ENCODE measurements around the gene KCNH1.
"Not testable (repeated sequence)": the region's sequence is repeated elsewhere in the genome, so short reads cannot be mapped to it uniquely, and the experiment has no call there.

Gene KCNH1

DNA sequence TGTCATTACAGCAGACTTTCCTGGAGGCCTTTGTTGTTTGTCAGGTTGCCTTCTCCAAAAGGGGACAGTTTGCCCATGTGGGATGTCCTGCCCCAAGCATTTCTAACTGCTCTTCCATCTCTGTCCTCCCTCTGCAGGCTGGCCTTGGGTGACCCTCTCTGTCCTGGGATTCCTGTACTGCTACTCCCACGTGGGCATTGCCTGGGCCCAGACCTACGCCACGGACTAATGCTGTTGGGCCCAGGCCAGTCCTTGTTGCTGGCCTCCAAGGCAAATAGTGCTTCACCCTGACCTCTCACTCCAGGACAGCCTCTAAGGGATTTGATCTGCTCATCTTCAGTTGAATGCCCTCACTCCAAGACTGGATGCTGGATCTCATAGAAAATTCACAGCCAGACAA lies 459.8 kb downstream of the KCNH1 start:
- no peak for DNase-seq

DNA sequence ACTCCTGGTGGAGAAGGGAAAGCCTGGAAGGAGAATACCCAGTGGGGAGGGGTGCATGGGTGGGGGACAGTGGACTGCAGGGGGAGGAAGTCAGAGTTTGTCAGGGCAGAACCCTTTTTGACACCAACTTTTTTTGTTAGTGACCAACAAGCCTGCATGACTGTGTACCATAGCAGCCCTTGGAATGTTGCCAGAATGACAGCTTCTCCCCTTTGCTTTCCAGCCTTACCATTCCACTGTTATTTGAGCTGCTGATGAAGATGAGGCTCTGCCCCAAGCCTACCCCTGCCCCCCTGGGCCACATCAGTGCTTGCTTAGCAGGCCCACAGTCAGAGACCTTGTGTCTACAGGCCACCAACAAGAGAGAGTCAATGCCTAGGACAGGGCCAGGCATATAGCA lies 464.0 kb downstream of the KCNH1 start:
- DNase-seq = no peak

DNA sequence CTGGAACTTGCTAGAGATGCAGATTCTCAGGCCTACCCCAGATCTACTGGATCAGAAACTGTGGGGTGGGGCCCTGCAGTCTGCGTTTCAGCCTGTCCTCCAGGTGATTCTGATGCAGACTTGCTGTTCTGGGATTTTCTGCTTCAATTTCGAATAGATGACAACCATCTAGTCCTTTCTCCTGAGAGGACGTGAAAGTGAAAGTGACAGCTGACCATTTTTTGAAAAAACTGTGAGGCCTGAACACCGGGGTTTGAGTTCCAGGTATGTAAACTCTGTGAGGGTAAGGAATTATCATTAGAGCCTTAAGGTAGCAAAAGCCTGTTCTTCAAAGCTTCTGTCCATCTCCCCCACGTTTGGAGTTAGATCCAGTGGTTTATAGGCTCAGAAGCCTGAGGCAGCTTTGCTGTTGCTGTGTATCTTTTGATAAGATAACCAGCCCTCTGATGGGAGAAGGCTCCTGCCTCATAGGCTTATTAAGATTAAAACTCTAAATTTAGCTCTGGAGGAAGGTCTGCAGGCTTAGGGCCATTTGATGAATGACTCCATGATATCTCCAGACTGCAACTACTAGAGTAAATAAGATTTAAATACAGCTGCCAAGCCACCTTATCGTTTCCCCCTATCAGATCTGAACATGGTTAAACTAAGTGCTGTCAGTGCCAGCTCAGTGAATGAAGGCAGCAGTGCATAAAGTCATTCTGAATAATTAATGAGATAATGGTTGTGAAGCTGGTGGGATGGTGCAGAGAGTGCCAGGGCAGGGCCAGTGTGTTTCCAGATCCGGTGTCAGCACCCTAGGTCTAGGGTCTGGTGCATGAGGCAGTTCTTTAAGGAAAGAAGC lies 470.0 kb downstream of the KCNH1 start:
- DNase-seq = no peak

DNA sequence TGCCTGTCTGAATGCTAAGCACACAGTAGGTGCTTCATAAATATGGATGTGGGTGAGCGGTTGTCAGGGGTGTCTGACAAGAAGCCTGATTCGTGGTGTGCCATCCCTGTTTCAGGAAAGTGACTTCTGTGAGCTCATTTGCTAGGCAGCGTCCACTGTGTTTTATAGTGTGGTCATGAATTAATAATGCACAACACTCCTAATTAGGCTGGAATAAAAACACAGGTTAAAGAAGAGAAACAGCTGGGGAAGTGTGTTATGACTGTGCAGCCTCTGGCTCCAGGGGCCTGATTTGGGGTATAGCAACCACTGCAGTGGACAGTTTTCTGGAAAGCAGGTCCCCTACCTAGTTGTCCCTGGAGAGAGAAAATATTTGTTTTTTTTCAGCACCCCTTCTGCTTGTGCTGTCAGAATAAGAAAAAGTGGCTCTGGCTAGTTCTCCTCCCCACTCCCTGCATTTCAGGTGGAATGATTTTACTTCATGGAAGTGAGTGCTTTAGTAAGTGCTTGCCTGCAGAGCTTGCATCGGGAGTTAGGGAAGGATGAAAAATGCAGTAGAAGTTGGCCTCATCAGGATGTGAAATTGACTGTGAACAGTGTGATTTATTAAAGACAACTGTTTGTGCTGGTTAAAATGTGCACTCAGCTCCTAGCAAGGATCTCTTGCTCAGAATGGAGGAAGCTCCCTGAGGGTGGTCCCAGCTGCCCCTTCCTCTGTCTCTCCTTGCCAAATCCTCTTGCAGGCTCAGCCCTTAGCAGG lies 471.5 kb downstream of the KCNH1 start:
- DNase-seq = no peak

DNA sequence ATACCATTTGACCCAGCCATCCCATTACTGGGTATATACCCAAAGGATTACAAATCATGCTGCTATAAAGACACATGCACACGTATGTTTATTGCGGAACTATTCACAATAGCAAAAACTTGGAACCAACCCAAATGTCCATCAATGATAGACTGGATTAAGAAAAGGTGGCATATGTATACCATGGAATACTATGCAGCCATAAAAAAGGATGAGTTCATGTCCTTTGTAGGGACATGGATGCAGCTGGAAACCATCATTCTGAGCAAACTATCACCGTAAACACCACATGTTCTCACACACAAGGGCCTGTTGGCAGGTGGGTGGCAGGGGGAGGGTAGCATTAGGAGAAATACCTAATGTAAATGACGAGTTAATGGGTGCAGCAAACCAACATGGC lies 472.4 kb downstream of the KCNH1 start:
- DNase-seq = not testable (repeated sequence)

DNA sequence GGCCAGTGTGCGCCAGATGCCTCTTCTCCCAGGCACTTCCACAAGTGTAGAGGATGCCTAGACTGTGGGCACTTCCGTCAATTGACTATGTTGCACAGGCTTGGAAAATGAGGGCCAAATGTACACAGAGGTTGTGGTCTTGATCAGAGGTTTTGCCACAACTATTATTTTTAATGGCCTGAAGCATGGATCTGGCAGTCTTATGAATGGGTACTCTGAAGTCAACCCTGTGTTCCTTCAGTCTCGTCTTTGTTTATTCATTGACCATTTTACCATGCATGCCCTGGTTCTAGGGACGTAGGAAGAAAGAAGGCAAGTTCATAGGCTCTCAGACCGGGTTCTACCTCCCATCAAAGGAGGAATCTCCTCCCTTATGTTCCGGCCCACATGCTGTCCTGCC lies 476.1 kb downstream of the KCNH1 start:
- DNase-seq = no peak

DNA sequence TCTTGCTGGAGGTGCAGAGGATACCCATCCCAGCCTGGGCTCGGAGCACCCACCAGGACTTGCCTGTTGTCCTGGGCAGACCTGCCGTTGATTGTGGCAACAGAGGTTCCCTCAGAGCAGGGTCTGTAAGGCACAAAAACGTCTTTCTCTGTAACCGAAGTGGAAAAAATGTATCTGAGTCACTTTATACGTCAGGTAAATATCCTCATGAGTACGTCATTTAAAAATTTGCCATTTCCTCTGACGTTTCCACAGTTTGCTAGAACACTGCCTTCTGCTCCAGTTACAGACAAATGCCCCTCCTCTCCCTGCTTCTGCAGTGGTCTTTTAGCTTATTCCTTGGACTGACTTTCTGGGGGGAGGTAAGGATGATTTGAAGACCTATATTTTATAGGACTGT lies 478.4 kb downstream of the KCNH1 start:
- no peak for DNase-seq

DNA sequence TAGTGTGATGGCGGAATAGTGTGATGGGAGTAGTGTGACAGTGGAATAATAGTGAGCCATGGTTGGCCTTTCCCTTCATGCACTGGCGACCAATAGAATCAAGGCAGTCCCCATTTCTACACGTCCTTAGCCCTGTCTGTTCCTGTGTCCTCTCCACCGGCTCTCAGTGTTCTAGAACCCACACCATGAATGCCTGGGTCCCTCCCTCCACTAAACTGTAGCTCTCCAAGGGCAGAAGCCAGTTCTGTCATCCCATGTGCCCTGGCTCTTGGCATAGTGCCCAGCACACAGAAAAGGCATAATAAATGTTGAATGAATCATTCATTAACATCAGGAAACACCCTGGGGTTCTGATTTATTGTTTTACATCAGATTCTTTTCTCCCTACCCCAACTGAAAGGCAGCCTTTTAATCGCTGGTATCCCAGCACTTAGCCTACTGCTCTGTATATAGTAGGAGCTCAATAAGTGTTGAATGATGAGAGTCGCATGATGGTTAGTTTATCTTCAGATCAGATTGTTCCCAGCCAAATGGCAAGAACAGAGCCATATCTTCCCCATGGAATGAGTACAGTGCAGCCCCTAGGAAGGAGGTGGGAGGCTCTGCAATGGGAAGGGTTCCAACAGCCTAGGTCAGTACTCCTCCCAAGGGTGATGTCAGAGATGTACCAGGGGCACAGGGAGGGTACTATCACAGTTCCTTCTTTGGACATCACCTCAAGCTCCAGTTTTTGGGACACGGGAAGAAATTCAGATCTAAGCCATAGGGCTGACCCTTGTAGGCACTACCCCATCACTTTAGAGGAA lies 479.6 kb downstream of the KCNH1 start:
- no peak for DNase-seq

DNA sequence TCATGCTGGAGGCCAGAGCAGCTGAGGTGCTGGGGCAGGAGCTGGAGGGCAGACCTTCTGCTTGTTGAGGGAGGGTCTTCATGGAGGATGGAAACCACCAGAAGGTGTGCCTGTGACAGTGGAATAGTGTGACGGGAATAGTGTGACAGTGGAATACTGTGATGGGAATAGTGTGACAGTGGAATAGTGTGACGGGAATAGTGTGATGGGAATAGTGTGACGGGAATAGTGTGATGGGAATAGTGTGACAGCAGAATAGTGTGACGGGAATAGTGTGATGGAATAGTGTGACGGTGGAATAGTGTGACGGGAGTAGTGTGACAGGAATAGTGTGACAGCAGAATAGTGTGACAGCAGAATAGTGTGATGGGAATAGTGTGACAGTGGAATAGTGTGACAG lies 480.2 kb downstream of the KCNH1 start:
- no peak for DNase-seq

DNA sequence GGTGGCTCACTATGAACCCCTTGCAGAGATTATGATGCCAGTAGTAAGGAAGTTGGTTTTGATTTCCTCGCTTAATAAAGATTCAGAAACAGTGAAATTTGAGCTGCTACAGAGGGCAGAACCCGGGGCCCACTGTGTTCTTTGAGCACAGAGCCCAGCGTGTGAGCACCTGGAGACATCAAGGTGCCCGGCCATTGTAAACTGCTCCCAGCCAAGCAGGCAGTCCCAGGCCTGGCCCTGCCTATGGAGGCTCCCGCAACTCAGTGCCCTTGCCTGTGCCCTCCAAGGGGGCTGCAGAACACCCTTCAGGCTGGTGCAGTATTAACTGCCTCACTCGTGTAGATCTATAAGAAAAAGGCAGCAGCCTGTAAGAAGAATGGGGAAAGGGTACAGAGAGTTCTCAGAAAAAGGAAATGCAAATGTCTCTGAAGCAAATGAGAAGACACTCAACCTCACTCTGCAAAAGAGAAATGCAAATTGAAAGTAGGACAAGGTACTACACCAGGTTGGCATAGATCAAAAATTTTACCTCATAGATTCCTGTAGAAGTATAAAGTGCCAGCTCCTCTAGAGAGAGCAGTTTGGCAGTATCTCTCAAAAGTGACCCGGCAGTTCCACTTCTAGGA lies 481.5 kb downstream of the KCNH1 start:
- no peak for DNase-seq

DNA sequence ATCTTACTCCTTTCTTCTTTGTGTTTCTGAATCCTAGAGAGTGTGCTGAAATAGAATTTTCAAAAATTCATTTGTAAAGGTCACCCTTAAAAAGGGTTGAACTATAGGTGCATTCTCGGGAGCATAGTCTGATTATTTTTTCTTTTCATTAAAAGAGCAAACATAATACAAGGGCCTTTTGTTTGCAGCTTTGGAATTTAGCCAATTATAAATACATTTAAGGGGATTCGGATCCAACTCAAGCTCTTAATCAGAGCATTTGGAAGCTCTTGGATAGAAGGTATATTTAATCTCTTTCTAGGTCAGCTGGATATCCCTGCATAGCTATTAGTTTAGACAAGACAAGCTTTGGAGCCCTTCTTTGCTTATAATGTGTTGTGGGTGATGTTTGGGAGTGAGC lies 483.5 kb downstream of the KCNH1 start:
- no peak for DNase-seq

DNA sequence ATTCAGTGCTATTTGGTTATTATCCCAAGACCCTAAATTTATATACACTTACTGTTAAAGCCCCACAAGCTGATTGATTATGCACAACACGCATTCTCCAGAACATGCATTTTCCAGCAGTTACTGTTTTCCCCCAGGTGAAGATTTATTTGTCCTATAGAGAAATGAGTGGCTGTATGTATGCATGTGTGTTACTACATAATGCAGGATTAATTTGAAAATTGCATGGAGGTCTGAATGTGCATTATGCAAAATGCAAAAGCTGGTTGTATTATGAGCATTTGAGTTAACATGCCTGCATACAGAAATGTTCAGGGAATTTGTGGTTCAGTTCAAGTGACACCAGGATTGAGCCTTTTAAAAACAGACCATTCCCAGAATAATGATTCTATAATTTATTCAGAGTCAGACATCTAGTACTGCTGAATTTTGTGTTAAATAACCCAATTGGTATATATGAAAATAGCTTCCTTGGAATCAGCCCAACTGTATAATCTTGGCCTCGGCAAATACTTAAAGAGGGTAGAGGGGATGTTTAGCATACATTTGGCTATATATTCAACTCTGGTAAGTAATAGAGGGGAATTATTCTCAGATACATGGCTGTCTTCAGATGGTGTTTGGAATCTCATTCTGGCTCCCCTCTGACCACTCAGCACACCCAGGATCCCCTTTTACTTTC lies 485.2 kb downstream of the KCNH1 start:
- no peak for DNase-seq

DNA sequence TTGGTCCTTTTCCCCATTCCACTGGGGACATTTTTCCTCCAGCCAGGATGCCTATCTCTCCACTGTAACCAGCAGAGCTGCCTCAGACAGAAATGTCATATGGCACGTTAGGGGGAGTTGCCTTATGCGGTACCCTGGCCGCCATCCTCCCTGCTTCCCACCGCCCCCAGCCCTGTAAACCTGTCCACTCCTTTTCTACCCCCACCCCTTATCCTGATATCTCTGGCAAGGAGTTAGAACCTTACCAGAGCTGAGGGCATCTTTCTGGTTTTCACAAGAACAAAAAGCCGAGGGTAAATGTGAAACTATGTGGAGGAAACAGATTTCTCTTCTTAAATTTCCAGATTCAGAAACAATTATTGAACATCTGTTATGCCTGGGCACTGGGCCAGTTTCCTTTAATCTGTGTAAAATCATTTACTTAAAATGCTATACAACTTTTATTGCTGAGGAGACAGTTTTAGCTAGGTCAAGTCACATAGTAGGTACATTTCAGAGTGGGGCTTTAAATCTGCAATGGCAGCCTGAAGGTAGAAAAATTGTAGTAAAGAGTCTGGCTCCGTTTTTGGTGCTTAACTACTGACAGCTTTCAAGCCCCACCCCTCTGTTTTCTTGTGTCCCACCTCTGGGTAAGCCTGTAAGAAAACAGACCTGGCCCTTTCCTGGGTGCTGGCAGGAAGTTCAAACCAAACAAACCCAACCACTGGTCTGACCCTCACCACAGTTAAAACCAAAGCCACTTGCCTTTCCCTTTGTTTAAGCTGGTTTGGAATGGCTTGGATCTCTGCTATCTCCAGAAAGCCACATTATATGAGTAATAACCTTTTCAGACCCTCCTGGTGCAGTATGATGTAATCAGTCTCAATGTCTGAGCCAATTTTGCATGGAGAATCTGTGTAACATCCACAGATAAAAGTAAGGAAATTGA lies 486.3 kb downstream of the KCNH1 start:
- no peak for DNase-seq

DNA sequence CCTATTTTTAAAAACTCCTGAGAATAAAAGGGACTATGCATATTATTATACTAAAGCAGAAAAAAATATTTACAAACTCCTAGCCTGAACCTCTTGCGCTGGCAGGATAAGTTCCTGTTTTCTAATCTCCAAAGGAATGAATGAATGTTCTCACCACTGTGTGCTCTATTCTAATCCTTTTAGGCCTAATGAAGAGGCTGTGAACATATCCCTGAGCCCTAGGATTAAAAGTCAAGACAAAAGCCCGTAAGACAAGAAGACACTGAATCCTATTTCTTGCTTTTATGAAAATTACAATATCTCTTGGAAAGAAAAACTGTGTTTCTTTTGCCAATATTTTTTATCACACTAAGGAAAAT lies 487.7 kb downstream of the KCNH1 start:
- DNase-seq = no peak

DNA sequence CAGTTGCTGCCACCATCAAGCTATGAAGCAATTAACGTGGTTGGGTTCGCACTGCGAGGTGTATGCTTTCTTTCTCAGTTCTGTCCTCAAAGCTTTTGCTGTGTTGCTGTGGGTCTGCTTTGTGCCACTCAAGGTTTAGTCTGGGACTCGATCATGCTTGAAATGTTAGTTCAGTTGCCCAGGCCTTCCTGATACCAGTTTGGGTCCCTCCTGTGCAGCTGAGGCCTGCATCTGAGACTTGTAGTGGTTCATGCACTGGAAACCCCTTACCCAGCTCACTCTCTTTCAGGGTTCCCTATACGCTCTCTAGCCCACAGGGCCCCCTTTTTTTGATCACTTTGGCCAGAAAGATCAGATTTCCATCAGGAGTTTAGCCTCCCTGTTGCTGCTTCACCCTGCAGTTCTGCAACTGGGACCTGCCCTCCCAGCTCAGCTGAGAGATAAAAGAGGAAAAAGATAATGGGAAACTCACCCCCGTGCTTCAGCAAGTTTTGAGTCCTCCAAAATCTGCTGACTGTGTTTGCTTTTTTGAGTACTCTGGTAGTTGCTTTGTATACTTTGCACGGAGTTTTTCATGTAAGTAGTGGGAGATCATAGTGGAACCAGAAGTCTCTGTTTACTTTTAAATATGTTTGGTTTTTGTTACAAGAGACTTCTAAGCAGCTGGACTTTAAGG lies 488.2 kb downstream of the KCNH1 start:
- DNase-seq = no peak

DNA sequence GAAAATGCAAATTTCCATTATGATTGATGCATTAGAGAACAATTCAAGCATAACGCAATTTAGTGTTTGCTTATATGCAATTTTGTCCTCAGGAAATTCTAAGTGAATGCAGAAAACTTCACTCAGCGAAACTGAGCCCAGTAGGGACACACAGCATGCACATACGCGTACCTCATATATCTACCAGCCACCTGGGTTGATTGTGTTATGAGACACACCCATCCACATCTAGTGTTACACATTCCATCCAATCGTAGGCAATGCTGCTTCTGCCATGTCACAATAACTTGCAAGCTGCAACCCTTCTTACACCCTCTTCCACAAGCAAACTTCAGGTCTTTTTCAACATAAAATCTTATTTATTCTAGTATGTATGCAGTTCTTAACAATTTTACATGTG lies 492.4 kb downstream of the KCNH1 start:
- no peak for DNase-seq

DNA sequence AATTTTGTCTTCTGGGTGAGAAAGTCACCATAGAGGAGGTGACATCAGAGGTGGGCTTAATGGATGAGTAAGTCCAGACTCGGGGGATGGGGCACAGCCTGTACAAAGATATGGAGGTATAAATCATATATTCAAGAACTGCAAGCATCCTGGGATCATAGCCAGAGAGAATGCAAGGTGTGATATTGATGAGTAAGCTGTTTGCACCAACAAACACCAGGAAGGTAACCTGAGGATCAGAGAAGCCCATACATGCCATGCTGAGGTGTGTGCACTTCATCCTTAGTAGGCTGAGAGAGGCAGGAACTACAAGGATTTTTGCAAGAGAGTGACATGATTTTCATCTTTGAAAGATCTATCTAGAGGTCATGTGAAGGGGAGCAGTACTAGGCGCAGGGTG lies 498.8 kb downstream of the KCNH1 start:
- no peak for DNase-seq

DNA sequence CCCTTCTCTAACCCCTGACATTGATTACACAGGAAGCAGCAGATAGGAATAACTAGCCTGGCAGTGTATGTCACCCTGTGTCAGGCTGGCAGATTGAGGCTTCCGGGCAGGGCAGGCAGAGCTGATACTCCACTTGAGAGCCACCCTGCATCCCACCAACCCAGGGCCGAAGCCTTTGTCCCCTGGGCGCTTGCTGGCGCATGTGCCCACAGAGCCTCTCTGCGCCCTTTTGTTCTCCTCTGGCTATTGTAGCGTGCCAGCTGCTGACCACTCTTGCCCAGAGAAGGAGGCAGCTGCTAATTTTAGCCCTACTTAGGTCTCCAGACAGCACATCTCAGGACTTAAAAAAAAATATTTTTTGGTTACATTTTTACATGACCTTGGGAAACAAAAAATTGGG lies 500.3 kb downstream of the KCNH1 start:
- no peak for DNase-seq

DNA sequence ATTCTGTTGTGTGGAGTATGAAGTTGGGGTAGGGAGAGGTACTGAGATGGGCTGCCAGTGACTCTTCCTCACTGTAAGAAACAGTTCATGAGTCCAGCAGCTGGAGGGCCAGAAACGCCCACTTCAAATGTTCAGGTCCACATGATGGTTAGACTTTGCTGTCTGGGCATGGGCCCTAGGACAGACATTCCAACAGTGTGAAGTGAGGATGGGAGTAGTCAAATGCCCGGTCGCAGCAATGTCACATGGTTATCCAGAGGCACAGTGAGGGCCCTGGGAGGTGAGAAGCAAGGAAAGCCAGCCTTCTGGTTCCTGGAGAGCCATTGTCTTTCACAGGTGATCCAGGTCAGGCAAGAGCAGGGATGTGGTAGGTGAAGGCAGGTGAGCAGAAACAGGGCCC lies 500.8 kb downstream of the KCNH1 start:
- no peak for DNase-seq

DNA sequence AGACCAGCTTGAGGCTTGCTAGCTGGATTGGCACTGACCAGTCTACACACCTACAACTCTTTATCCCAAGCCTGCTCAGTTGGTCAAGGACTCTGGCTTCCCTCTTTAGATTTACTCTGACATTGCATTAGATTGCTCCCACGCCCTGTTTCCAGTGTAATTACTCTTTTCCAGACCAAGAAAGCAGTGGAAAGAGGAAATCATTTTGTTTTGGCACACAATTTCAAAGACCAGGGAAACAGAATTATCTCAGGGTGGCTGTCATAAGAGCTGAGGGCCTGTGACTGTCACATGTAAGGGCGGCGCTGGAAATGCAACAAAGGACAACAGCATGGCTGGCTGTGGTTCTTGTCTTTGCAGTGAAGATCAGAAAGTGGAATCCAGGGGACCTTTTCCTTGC lies 502.5 kb downstream of the KCNH1 start:
- DNase-seq = no peak

DNA sequence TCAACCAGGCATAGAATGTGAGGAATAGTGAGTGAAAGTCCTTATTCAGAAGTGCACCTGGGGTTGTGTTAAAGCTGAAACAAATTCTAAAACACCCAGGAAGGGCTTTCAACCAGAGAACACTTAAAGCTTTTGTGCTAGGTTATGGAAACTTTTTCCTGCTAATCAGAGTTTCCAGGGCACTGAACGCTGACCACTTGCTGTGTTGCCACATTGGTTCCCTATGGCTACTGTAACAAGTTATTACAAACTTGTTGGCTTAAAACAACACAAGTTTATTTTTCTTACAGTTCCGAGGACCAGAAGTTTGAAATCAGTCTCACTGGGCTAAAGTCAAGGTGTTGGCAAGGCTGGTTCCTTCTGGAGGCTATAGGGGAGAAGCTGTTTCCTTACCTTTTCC lies 504.7 kb downstream of the KCNH1 start:
- no peak for DNase-seq
